Lung (tissue), 12 donors: ENCODE data around the gene PRDM12. TPM values are rescaled to one million over a fixed set of nuclear protein-coding genes. Genes with fewer than 3 reads are reported as not detected.

Experiments used
- ATAC-seq: fragments of 200-7000 bp; cut with Tn5 transposase; one replicate; pipeline ENCODE4 v1.9.1; 2020; ENCODE audit warnings: moderate number of reproducible peaks; ENCODE audit not compliant: insufficient read depth, low FRiP score
- DNase-seq, 3 donors: peaks; one replicate each; pipeline ENCODE4 v3.0.0-alpha.2; 2013 to 2017
- H3K27ac ChIP-seq, 2 donors: one replicate each; pipeline ENCODE4 v1.5.1; 2013; ENCODE audit warnings: mild to moderate bottlenecking in 2 of 2, moderate library complexity in 2 of 2, control low read depth in 1 of 2, inconsistent platforms in 1 of 2, low read depth in 1 of 2, low read length in 1 of 2
- H3K27me3 ChIP-seq, 3 donors: one replicate each; pipeline ENCODE4 v1.5.1; 2013; ENCODE audit warnings: low read length in 2 of 3; ENCODE audit not compliant: control insufficient read depth in 3 of 3, insufficient read depth in 3 of 3
- H3K36me3 ChIP-seq, 4 donors: one replicate each; pipeline ENCODE4 v1.5.1; 2013; ENCODE audit warnings: low read length in 4 of 4, mild to moderate bottlenecking in 1 of 4, moderate library complexity in 1 of 4; ENCODE audit not compliant: control insufficient read depth in 4 of 4, insufficient read depth in 4 of 4
- H3K4me1 ChIP-seq, 5 donors: one replicate each; pipeline ENCODE4 v1.5.1; 2013; ENCODE audit warnings: low read length in 5 of 5, mild to moderate bottlenecking in 2 of 5, moderate library complexity in 1 of 5; ENCODE audit not compliant: control insufficient read depth in 5 of 5, insufficient read depth in 5 of 5
- H3K4me3 ChIP-seq: one replicate; pipeline ENCODE4 v1.5.1; 2013; ENCODE audit warnings: mild to moderate bottlenecking, control low read depth, moderate library complexity
- H3K9ac ChIP-seq, 2 donors: one replicate each; pipeline ENCODE4 v1.5.1; 2013; ENCODE audit warnings: low read length in 2 of 2, control low read depth in 1 of 2; ENCODE audit not compliant: insufficient read depth in 1 of 2
- H3K9me3 ChIP-seq, 4 donors: one replicate each; pipeline ENCODE4 v1.5.1; 2013; ENCODE audit warnings: low read length in 3 of 4, mild to moderate bottlenecking in 1 of 4, moderate library complexity in 1 of 4; ENCODE audit not compliant: control insufficient read depth in 4 of 4, insufficient read depth in 3 of 4
- CTCF ChIP-seq: IDR thresholded peaks from 2 replicates; pipeline ENCODE4 v1.5.1; 2012; ENCODE audit warnings: mild to moderate bottlenecking; ENCODE audit errors: control extremely low read depth, extremely low read depth
- WGBS, 2 donors: extraction: QIAGEN DNeasy Blood & Tissue Kit; methylation state at CpG; one replicate each; pipeline ENCODE4 v1.1.7; 2013; 5-methylcytosine and 5-hydroxymethylcytosine counted together
- polyA plus RNA-seq, 2 donors: library from polyadenylated mRNA; stranded (reverse); fragments of 200-250 nt; gene quantifications; one replicate each; pipeline ENCODE4 v1.2.1, GENCODE V29; 2013
- total RNA-seq, 2 donors: library from RNA; depleted of rRNA in 1 of 2; stranded (reverse); fragments of >200 nt in 1 of 2; gene quantifications; one replicate each; pipeline ENCODE4 v1.2.1, GENCODE V29; 2014 to 2021
- donor health status: control.
- donor health status: control.
- donor health status: Bipolar disorder and iron deficiency.
- donor health status: healthy.
- donor health status: DM: yes; HTN: yes; CAD: no.

PRDM12 gene
- total and polyA plus RNA-seq, 4 donors = 0.05 to 0.09 TPM; not detected in 2

- no peak for ATAC-seq
These were observed 27.9 kb downstream of the PRDM12 start for GRCh38 chr9:130692321-130692720.

GRCh38 chr9:130693101-130693425, 28.7 kb downstream of the PRDM12 start:
- Histone ChIP-seq H3K9ac (peak overlapping the region in 1 of 2 donors; percentile 66), H3K9me3 (no peaks in the 10 kb centered on the region), H3K27me3 (no peaks in the 10 kb centered on the region), H3K27ac (peak overlapping the region in 1 of 2 donors; percentile 59), H3K4me1 (peaks cover 0 to 29% (median 4%) of the 10 kb centered on the region in 5 donors), H3K36me3 (peaks cover 2 to 23% (median 13%) of the 10 kb centered on the region in 4 donors), H3K4me3 (peak overlapping the region; percentile 16)
- TF ChIP-seq CTCF = no peak
- 4 to 6% methylated on average over 8 of the region's 8 CpGs for WGBS, 2 donors
- DNase-seq (no peak), ATAC-seq (no peak)

More at GRCh38 chr9:130692321-130692720, 27.9 kb downstream of the PRDM12 start:
- Histone ChIP-seq H3K36me3 (peaks cover 2 to 18% (median 10%) of the 10 kb centered on the region in 4 donors), H3K4me3 (no peak overlapping the region), H3K27ac (no peak overlapping the region), H3K9me3 (no peaks in the 10 kb centered on the region), H3K9ac (no peak overlapping the region), H3K27me3 (no peaks in the 10 kb centered on the region), H3K4me1 (peaks cover 0 to 29% (median 4%) of the 10 kb centered on the region in 5 donors)
- no peak for TF ChIP-seq CTCF
- peak in 2 of 3 donors; percentile 22 to 52 for DNase-seq
- 60 to 61% methylated on average over 25 of the region's 25 CpGs for WGBS, 2 donors

- Histone ChIP-seq H3K4me1 (peaks cover 0 to 29% (median 4%) of the 10 kb centered on the region in 5 donors), H3K27me3 (no peaks in the 10 kb centered on the region), H3K4me3 (peak within 1 kb of the TSS; percentile 88), H3K27ac (peak within 1 kb of the TSS; percentile 59 to 62), H3K9ac (peak within 1 kb of the TSS; percentile 85 to 95), H3K36me3 (peaks cover 2 to 28% (median 18%) of the 10 kb centered on the region in 4 donors), H3K9me3 (no peaks in the 10 kb centered on the region)
- TF ChIP-seq CTCF = no peak
- ATAC-seq (peak; percentile 94), DNase-seq (peak; percentile 98 to 99 (median 99))
- 1% methylated on average over 40 of the region's 40 CpGs for WGBS, 2 donors
These were observed 29.2 kb downstream of the PRDM12 start, which contains the start of gene EXOSC2 for GRCh38 chr9:130693426-130694191. EXOSC2 (plus strand) TSS chr9:130693780; CDS start chr9:130693792, 12 bp downstream.
